ENCODE data around the gene ESPN.
A peak's percentile ranks its signal among the peaks of the same experiment; 100 is the strongest.

ESPN gene

GRCh38 chr1:6503884-6504602 lies 79.5 kb downstream of the ESPN start:
- no peak for DNase-seq
- in situ Hi-C loops (cut with MboI; ENCODE audit: low pct_unique_long_range_greater_than_20kb, low sequenced_read_pairs): no loop called here

GRCh38 chr1:6504887-6505286 lies 80.3 kb downstream of the ESPN start:
- in situ Hi-C loops (cut with MboI; ENCODE audit: low pct_unique_long_range_greater_than_20kb, low sequenced_read_pairs): no loop called here
- no peak for DNase-seq

- in situ Hi-C loops (cut with MboI; ENCODE audit: low pct_unique_long_range_greater_than_20kb, low sequenced_read_pairs): no loop called here
These were observed 81.0 kb downstream of the ESPN start for GRCh38 chr1:6505367-6506209.

GRCh38 chr1:6506210-6507036 lies 81.8 kb downstream of the ESPN start:
- no peak for DNase-seq
- in situ Hi-C loops (cut with MboI; ENCODE audit: low pct_unique_long_range_greater_than_20kb, low sequenced_read_pairs): no loop called here

More at GRCh38 chr1:6505367-6506209, 81.0 kb downstream of the ESPN start:
- DNase-seq: no peak

- peak; percentile 59 for DNase-seq
- in situ Hi-C loops (cut with MboI; ENCODE audit: low pct_unique_long_range_greater_than_20kb, low sequenced_read_pairs): no loop called here
These were observed 82.5 kb downstream of the ESPN start for GRCh38 chr1:6507037-6507428.

- in situ Hi-C loops (cut with MboI; ENCODE audit: low pct_unique_long_range_greater_than_20kb, low sequenced_read_pairs): no loop called here
- no peak for DNase-seq
These were observed 82.9 kb downstream of the ESPN start for GRCh38 chr1:6507461-6507911.

GRCh38 chr1:6508154-6508815 lies 83.7 kb downstream of the ESPN start:
- in situ Hi-C loops (cut with MboI; ENCODE audit: low pct_unique_long_range_greater_than_20kb, low sequenced_read_pairs): no loop called here
- no peak for DNase-seq

GRCh38 chr1:6508816-6509189 lies 84.2 kb downstream of the ESPN start:
- in situ Hi-C loops (cut with MboI; ENCODE audit: low pct_unique_long_range_greater_than_20kb, low sequenced_read_pairs): no loop called here
- no peak for DNase-seq

- in situ Hi-C loops (cut with MboI; ENCODE audit: low pct_unique_long_range_greater_than_20kb, low sequenced_read_pairs): no loop called here
- peak; percentile 64 for DNase-seq
These were observed 84.8 kb downstream of the ESPN start for GRCh38 chr1:6509220-6509918.

GRCh38 chr1:6509919-6510291 lies 85.3 kb downstream of the ESPN start:
- in situ Hi-C loops (cut with MboI; ENCODE audit: low pct_unique_long_range_greater_than_20kb, low sequenced_read_pairs): no loop called here

GRCh38 chr1:6510493-6510892 lies 85.9 kb downstream of the ESPN start:
- no peak for DNase-seq
- in situ Hi-C loops (cut with MboI; ENCODE audit: low pct_unique_long_range_greater_than_20kb, low sequenced_read_pairs): no loop called here

More at GRCh38 chr1:6509919-6510291, 85.3 kb downstream of the ESPN start:
- DNase-seq: no peak
